ENCODE data around the gene FOXP4.

The FOXP4 gene

GRCh38 chr6:41548098-41548840 is 2.1 kb downstream of the FOXP4 start:
- peak overlapping the region; percentile 81 to 91 (median 86) for H3K4me3 ChIP-seq
- H3K9me3 ChIP-seq (replicated peaks in 1 of 11): no peaks in the 10 kb centered on the region
- no peak overlapping the region; a peak in 1 of 22 replicates for H3K27ac ChIP-seq
- peak overlapping the region; percentile 91 to 100 (median 98) for H3K4me2 ChIP-seq
- H3K9ac ChIP-seq: peak overlapping the region; percentile 77 to 90 (median 84); a peak in 21 of 22 replicates
- peaks cover 60 to 67% (median 62%) of the 10 kb centered on the region in 11 experiments for H4K20me1 ChIP-seq
- TF ChIP-seq Cebpa-rat (IDR thresholded peaks at IDR 0.05): no peak
- peaks cover 23 to 34% (median 29%) of the 10 kb centered on the region in 11 experiments for H3K27me3 ChIP-seq
- H3K4me1 ChIP-seq: peaks cover 29 to 54% (median 45%) of the 10 kb centered on the region in 10 experiments
- H3K36me3 ChIP-seq: peaks cover 11 to 37% (median 28%) of the 10 kb centered on the region in 11 experiments; a peak in 21 of 22 replicates

GRCh38 chr6:41548841-41549642 is 2.9 kb downstream of the FOXP4 start:
- no peak for TF ChIP-seq Cebpa-rat (IDR thresholded peaks at IDR 0.05)
- H3K9me3 ChIP-seq (replicated peaks in 1 of 11): no peaks in the 10 kb centered on the region
- peak overlapping the region; percentile 81 to 91 (median 86); a peak in 15 of 20 replicates for H3K4me3 ChIP-seq
- peaks cover 23 to 34% (median 29%) of the 10 kb centered on the region in 11 experiments for H3K27me3 ChIP-seq
- H3K4me2 ChIP-seq: peak overlapping the region; percentile 91 to 100 (median 98)
- peaks cover 11 to 37% (median 29%) of the 10 kb centered on the region in 11 experiments; a peak in 21 of 22 replicates for H3K36me3 ChIP-seq
- H3K9ac ChIP-seq: peak overlapping the region in 10 of 11 experiments; percentile 16 to 90 (median 84); a peak in 15 of 22 replicates
- H4K20me1 ChIP-seq: peaks cover 68 to 75% (median 70%) of the 10 kb centered on the region in 11 experiments
- peaks cover 29 to 48% (median 42%) of the 10 kb centered on the region in 10 experiments for H3K4me1 ChIP-seq
- H3K27ac ChIP-seq: no peak overlapping the region

GRCh38 chr6:41549673-41550072 is 3.5 kb downstream of the FOXP4 start:
- Histone ChIP-seq H3K4me2 (peak overlapping the region in 9 of 11 experiments; percentile 92 to 100 (median 98); a peak in 10 of 22 replicates), H3K9me3 (replicated peaks in 1 of 11) (no peaks in the 10 kb centered on the region), H3K27me3 (peaks cover 23 to 34% (median 29%) of the 10 kb centered on the region in 11 experiments), H3K9ac (no peak overlapping the region), H3K36me3 (peaks cover 11 to 37% (median 29%) of the 10 kb centered on the region in 11 experiments; a peak in 21 of 22 replicates), H3K4me1 (peaks cover 28 to 42% (median 36%) of the 10 kb centered on the region in 10 experiments), H4K20me1 (peaks cover 74 to 81% (median 76%) of the 10 kb centered on the region in 11 experiments), H3K4me3 (no peak overlapping the region), H3K27ac (no peak overlapping the region)
- no peak for TF ChIP-seq Cebpa-rat (IDR thresholded peaks at IDR 0.05)

- Histone ChIP-seq H3K4me1 (peaks cover 19 to 36% (median 28%) of the 10 kb centered on the region in 10 experiments), H3K4me2 (no peak overlapping the region; a peak in 2 of 22 replicates)
Measured at GRCh38 chr6:41551086-41551700, 5.0 kb downstream of the FOXP4 start.

GRCh38 chr6:41551857-41552256 is 5.7 kb downstream of the FOXP4 start:
- H4K20me1 ChIP-seq: peaks cover 94 to 100% (median 98%) of the 10 kb centered on the region in 11 experiments
- peaks cover 11 to 47% (median 29%) of the 10 kb centered on the region in 11 experiments; a peak in 21 of 22 replicates for H3K36me3 ChIP-seq
- H3K9me3 ChIP-seq (replicated peaks in 1 of 11): no peaks in the 10 kb centered on the region
- H3K9ac ChIP-seq: no peak overlapping the region
- H3K4me3 ChIP-seq: no peak overlapping the region
- no peak overlapping the region for H3K27ac ChIP-seq
- TF ChIP-seq Cebpa-rat (IDR thresholded peaks at IDR 0.05): no peak
- peak overlapping the region in 1 of 11 experiments; percentile 16; a peak in 2 of 22 replicates for H3K4me2 ChIP-seq
- peaks cover 23 to 34% (median 29%) of the 10 kb centered on the region in 11 experiments for H3K27me3 ChIP-seq
- H3K4me1 ChIP-seq: peaks cover 19 to 36% (median 28%) of the 10 kb centered on the region in 10 experiments

More at GRCh38 chr6:41551086-41551700, 5.0 kb downstream of the FOXP4 start:
- H3K27ac ChIP-seq: no peak overlapping the region
- no peak overlapping the region for H3K4me3 ChIP-seq
- H3K36me3 ChIP-seq: peaks cover 11 to 47% (median 29%) of the 10 kb centered on the region in 11 experiments; a peak in 21 of 22 replicates
- H4K20me1 ChIP-seq: peaks cover 90 to 96% (median 91%) of the 10 kb centered on the region in 11 experiments
- TF ChIP-seq Cebpa-rat (IDR thresholded peaks at IDR 0.05): no peak
- H3K9ac ChIP-seq: no peak overlapping the region
- H3K9me3 ChIP-seq (replicated peaks in 1 of 11): no peaks in the 10 kb centered on the region
- peaks cover 23 to 34% (median 29%) of the 10 kb centered on the region in 11 experiments for H3K27me3 ChIP-seq

GRCh38 chr6:41552723-41553122 is 6.5 kb downstream of the FOXP4 start:
- Histone ChIP-seq H3K4me3 (no peak overlapping the region), H3K4me1 (peaks cover 17 to 34% (median 25%) of the 10 kb centered on the region in 10 experiments), H3K9ac (no peak overlapping the region), H3K27me3 (peaks cover 17 to 27% (median 22%) of the 10 kb centered on the region in 11 experiments), H3K4me2 (no peak overlapping the region), H4K20me1 (peaks cover 97 to 100% (median 99%) of the 10 kb centered on the region in 11 experiments), H3K27ac (no peak overlapping the region), H3K36me3 (peaks cover 11 to 48% (median 29%) of the 10 kb centered on the region in 11 experiments; a peak in 21 of 22 replicates), H3K9me3 (replicated peaks in 1 of 11) (no peaks in the 10 kb centered on the region)
- no peak for TF ChIP-seq Cebpa-rat (IDR thresholded peaks at IDR 0.05)

- peaks cover 11 to 50% (median 29%) of the 10 kb centered on the region in 11 experiments; a peak in 21 of 22 replicates for H3K36me3 ChIP-seq
- H3K4me2 ChIP-seq: no peak overlapping the region
- TF ChIP-seq Cebpa-rat (IDR thresholded peaks at IDR 0.05): no peak
- no peak overlapping the region for H3K27ac ChIP-seq
- H3K4me1 ChIP-seq: peaks cover 9 to 34% (median 18%) of the 10 kb centered on the region in 10 experiments
- H3K9ac ChIP-seq: no peak overlapping the region
- peaks cover 9 to 20% (median 14%) of the 10 kb centered on the region in 11 experiments for H3K27me3 ChIP-seq
- H3K9me3 ChIP-seq (replicated peaks in 1 of 11): no peaks in the 10 kb centered on the region
- peaks cover 97 to 100% (median 99%) of the 10 kb centered on the region in 11 experiments for H4K20me1 ChIP-seq
- H3K4me3 ChIP-seq: no peak overlapping the region
Measured at GRCh38 chr6:41553405-41553999, 7.3 kb downstream of the FOXP4 start.

Measured in BLaER1 treated with 17β-estradiol and CSF1 and Interleukin-3, amounts not matched to agents 10 nM and 100 nM (cell line).